ENCODE measurements around the gene BTG3.

Gene BTG3

DNA sequence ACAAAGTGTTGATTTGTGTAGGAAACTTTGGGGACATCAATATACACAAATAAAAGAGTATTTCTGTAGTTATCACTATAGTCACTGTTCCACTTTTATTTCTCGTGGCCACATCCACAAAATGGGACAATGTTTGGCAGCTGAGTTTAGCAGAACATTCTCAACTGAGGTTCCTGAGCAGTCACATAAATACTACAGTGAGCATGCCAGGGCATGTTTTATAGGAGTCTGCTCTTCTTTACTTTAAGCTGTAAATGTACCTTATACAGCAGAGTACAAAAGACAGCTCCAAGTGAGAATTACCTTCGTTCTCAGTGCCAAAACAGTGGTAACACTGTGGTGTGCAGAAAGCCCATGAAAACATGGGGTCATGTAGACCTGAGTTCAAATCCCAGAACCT, 5.0 kb downstream of the BTG3 start:
- TF ChIP-seq SIN3A (IDR thresholded peaks at IDR 0.05; ENCODE audit: borderline replicate concordance, insufficient read depth, low read length) (no peak), POLR2AphosphoS5 (IDR thresholded peaks at IDR 0.05; ENCODE audit: low read depth, low read length) (no peak), TAF1 (IDR thresholded peaks at IDR 0.05; ENCODE audit: borderline replicate concordance, insufficient read depth, low read length) (no peak), FOXP2 (optimal IDR thresholded peaks at IDR 0.05; ENCODE audit: borderline replicate concordance, extremely low read depth, extremely low read length, insufficient read depth) (no peak)
- TF ChIP-seq, protein P1, sequence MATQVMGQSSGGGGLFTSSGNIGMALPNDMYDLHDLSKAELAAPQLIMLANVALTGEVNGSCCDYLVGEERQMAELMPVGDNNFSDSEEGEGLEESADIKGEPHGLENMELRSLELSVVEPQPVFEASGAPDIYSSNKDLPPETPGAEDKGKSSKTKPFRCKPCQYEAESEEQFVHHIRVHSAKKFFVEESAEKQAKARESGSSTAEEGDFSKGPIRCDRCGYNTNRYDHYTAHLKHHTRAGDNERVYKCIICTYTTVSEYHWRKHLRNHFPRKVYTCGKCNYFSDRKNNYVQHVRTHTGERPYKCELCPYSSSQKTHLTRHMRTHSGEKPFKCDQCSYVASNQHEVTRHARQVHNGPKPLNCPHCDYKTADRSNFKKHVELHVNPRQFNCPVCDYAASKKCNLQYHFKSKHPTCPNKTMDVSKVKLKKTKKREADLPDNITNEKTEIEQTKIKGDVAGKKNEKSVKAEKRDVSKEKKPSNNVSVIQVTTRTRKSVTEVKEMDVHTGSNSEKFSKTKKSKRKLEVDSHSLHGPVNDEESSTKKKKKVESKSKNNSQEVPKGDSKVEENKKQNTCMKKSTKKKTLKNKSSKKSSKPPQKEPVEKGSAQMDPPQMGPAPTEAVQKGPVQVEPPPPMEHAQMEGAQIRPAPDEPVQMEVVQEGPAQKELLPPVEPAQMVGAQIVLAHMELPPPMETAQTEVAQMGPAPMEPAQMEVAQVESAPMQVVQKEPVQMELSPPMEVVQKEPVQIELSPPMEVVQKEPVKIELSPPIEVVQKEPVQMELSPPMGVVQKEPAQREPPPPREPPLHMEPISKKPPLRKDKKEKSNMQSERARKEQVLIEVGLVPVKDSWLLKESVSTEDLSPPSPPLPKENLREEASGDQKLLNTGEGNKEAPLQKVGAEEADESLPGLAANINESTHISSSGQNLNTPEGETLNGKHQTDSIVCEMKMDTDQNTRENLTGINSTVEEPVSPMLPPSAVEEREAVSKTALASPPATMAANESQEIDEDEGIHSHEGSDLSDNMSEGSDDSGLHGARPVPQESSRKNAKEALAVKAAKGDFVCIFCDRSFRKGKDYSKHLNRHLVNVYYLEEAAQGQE (IDR thresholded peaks at IDR 0.05; ENCODE audit: insufficient read depth in 1 of 2, low read depth in 2 of 2, low read length in 2 of 2) = no peak

DNA sequence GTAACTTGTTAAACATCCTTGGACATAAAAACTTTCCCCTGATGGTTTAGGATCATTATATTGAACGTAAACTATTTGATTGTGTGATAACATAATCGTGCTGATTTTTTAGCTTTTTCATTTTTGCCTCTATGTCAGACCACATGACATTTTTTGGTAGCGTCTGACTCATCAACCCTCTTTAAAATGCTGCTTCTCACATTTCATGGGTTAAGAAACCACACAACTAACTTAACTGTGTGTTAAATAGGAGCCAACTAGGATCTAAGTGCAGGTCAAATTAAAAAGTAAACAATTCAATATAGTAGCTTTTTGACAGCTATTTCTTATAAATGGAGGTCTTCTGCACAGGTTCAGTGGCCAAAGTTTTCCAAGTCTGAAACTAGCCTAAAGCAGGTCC, 9.8 kb downstream of the BTG3 start:
- TF ChIP-seq TAF1 (IDR thresholded peaks at IDR 0.05; ENCODE audit: borderline replicate concordance, insufficient read depth, low read length) (no peak), FOXP2 (optimal IDR thresholded peaks at IDR 0.05; ENCODE audit: borderline replicate concordance, extremely low read depth, extremely low read length, insufficient read depth) (no peak), POLR2AphosphoS5 (IDR thresholded peaks at IDR 0.05; ENCODE audit: low read depth, low read length) (no peak), SIN3A (IDR thresholded peaks at IDR 0.05; ENCODE audit: borderline replicate concordance, insufficient read depth, low read length) (no peak)
- TF ChIP-seq, protein P1 (IDR thresholded peaks at IDR 0.05; ENCODE audit: insufficient read depth in 1 of 2, low read depth in 2 of 2, low read length in 2 of 2) = no peak

DNA sequence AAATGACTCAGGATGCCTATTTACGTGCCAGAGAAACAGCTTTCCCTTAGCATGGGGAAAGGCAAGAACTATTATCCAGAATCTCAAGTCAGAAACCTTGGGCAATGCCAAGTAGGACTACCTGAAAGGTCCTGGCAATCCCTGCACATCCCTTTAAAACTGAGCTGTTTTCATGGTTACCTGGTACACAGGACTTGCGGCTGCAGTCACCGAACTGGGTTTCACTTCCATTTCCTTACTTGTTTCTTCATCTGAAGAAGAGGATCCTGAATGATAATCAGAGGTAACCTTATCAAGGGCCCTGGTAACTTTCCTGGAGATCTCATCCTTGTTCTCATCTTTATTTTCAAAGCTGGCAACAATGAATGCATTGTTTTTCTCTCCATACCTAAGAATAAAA, 14.3 kb downstream of the BTG3 start:
- TF ChIP-seq FOXP2 (optimal IDR thresholded peaks at IDR 0.05; ENCODE audit: borderline replicate concordance, extremely low read depth, extremely low read length, insufficient read depth) = no peak
- TF ChIP-seq, protein P1 (IDR thresholded peaks at IDR 0.05; ENCODE audit: insufficient read depth in 1 of 2, low read depth in 2 of 2, low read length in 2 of 2) = no peak

DNA sequence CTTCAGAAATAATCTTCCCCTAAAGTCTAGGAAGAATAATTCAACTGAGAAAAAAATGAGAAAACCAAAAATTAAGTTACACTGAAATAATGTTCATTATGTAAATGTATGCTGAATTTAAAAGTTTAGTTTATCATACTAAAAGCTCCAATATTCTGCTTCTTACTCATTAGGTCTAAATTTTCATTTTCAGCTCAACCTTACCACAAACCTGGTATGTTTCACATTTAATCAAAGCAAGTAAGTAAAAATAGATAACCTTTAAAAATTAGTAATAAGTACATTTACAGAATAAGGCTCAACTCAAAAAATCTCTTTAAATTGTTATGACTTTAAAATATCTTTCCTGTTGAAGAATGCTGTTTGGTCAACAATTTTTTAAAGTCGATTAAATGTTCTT, 15.0 kb downstream of the BTG3 start:
- TF ChIP-seq TAF1 (IDR thresholded peaks at IDR 0.05; ENCODE audit: borderline replicate concordance, insufficient read depth, low read length) = no peak
- TF ChIP-seq FOXP2 (optimal IDR thresholded peaks at IDR 0.05; ENCODE audit: borderline replicate concordance, extremely low read depth, extremely low read length, insufficient read depth) = no peak
- no peak for TF ChIP-seq POLR2AphosphoS5 (IDR thresholded peaks at IDR 0.05; ENCODE audit: low read depth, low read length)
- no peak for TF ChIP-seq SIN3A (IDR thresholded peaks at IDR 0.05; ENCODE audit: borderline replicate concordance, insufficient read depth, low read length)
- TF ChIP-seq, protein P1 (IDR thresholded peaks at IDR 0.05; ENCODE audit: insufficient read depth in 1 of 2, low read depth in 2 of 2, low read length in 2 of 2) = no peak

DNA sequence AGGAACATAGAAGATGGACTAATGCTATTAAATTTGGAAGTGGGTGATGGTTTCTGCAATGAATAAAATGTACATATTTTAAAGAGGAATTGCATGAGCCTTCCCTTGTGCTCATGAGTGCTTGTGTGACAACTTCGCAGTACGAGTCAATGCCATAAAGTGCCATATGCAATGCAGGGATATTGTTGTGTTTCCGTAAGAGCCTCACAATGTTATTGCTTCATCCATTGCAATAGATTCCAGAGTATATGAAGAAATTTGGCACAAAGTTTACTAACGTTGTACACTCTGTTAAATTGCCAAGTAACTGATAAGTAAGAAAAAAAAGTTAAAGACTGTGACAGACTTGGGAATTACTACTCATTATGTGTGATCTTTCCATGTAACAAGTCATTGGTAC, 22.3 kb downstream of the BTG3 start:
- TF ChIP-seq POLR2AphosphoS5 (IDR thresholded peaks at IDR 0.05; ENCODE audit: low read depth, low read length) (no peak), FOXP2 (optimal IDR thresholded peaks at IDR 0.05; ENCODE audit: borderline replicate concordance, extremely low read depth, extremely low read length, insufficient read depth) (no peak), SIN3A (IDR thresholded peaks at IDR 0.05; ENCODE audit: borderline replicate concordance, insufficient read depth, low read length) (no peak), TAF1 (IDR thresholded peaks at IDR 0.05; ENCODE audit: borderline replicate concordance, insufficient read depth, low read length) (no peak)
- TF ChIP-seq, protein P1 (IDR thresholded peaks at IDR 0.05; ENCODE audit: insufficient read depth in 1 of 2, low read depth in 2 of 2, low read length in 2 of 2) = no peak
